Central memory CD8-positive, alpha-beta T cell (primary cell): Measurements from ENCODE around the gene NUDT21.
"Not testable (repeated sequence)": the region's sequence is repeated elsewhere in the genome, so short reads cannot be mapped to it uniquely, and the experiment has no call there.

Experiments
- ATAC-seq: fragments of 150-1000 bp; cut with Tn5 transposase; replicated peaks from 2 replicates; pipeline ENCODE4 v1.10.0; 2022; ENCODE audit warnings: mild to moderate bottlenecking, moderate FRiP score, moderate number of reproducible peaks; ENCODE audit not compliant: poor library complexity, severe bottlenecking; ENCODE audit errors: extremely low read depth
- DNase-seq, 2 donors: peaks; one replicate each; pipeline ENCODE4 v3.0.0; 2021; ENCODE audit warnings: low spot score in 2 of 2
- H3K27ac Mint-ChIP-seq: one replicate; pipeline ENCODE4 v1.8.0; 2022; ENCODE audit warnings: low read depth, mild to moderate bottlenecking, moderate library complexity, mixed read lengths
- H3K27me3 Mint-ChIP-seq: one replicate; pipeline ENCODE4 v1.8.0; 2022; ENCODE audit warnings: mixed read lengths
- H3K36me3 Mint-ChIP-seq: one replicate; pipeline ENCODE4 v1.8.0; 2022; ENCODE audit warnings: mild to moderate bottlenecking, moderate library complexity, mixed read lengths; ENCODE audit not compliant: insufficient read depth
- H3K4me1 Mint-ChIP-seq: one replicate; pipeline ENCODE4 v1.8.0; 2022; ENCODE audit warnings: mixed read lengths
- H3K4me3 Mint-ChIP-seq: one replicate; pipeline ENCODE4 v1.8.0; 2022; ENCODE audit warnings: mild to moderate bottlenecking, moderate library complexity, mixed read lengths
- H3K9me3 Mint-ChIP-seq: one replicate; pipeline ENCODE4 v1.8.0; 2022; ENCODE audit warnings: mixed read lengths

The NUDT21 gene

GRCh38 chr16:56450986-56451752, at the start of gene NUDT21, which contains the start of gene OGFOD1:
Gene NUDT21, minus strand, starts transcription at chr16:56451332. Its CDS starts 130 bp downstream, at chr16:56451202.
Gene OGFOD1, plus strand, starts transcription at chr16:56451554. Its CDS starts 59 bp downstream, at chr16:56451613.
- H3K27ac Mint-ChIP-seq, result peak within 1 kb of the TSS; percentile 95
- DNase-seq, result peak; percentile 74 to 88
- H3K4me3 Mint-ChIP-seq, result peak within 1 kb of the TSS; percentile 92
- H3K27me3 Mint-ChIP-seq, result no peaks in the 10 kb centered on the region
- H3K9me3 Mint-ChIP-seq, result no peaks in the 10 kb centered on the region
- ATAC-seq, result peak; percentile 98
- peaks cover 49% of the 10 kb centered on the region for H3K36me3 Mint-ChIP-seq
- H3K4me1 Mint-ChIP-seq, result peaks cover 55% of the 10 kb centered on the region

- Mint-ChIP-seq H3K36me3 (peaks cover 42% of the 10 kb centered on the region), H3K9me3 (no peaks in the 10 kb centered on the region), H3K4me1 (no peaks in the 10 kb centered on the region), H3K27me3 (no peaks in the 10 kb centered on the region), H3K27ac (no peak overlapping the region), H3K4me3 (no peak overlapping the region)
- DNase-seq (no peak), ATAC-seq (no peak)
These were observed 42.7 kb upstream of the NUDT21 start for GRCh38 chr16:56493815-56494214.

GRCh38 chr16:56493126-56493525, 42.0 kb upstream of the NUDT21 start:
- no peak overlapping the region for H3K4me3 Mint-ChIP-seq
- ATAC-seq (no peak), DNase-seq (no peak)
- peaks cover 36% of the 10 kb centered on the region for H3K36me3 Mint-ChIP-seq
- no peak overlapping the region for H3K27ac Mint-ChIP-seq
- H3K9me3 Mint-ChIP-seq, result no peaks in the 10 kb centered on the region
- no peaks in the 10 kb centered on the region for H3K27me3 Mint-ChIP-seq
- H3K4me1 Mint-ChIP-seq, result no peaks in the 10 kb centered on the region

GRCh38 chr16:56491657-56492261, 40.6 kb upstream of the NUDT21 start:
- ATAC-seq, result no peak
- Mint-ChIP-seq H3K27me3 (no peaks in the 10 kb centered on the region), H3K36me3 (peaks cover 28% of the 10 kb centered on the region), H3K4me1 (no peaks in the 10 kb centered on the region), H3K4me3 (no peak overlapping the region), H3K27ac (no peak overlapping the region), H3K9me3 (no peaks in the 10 kb centered on the region)
- no peak for DNase-seq

GRCh38 chr16:56488868-56489267, 37.7 kb upstream of the NUDT21 start:
- DNase-seq, H3K4me1 Mint-ChIP-seq, H3K27ac Mint-ChIP-seq, H3K4me3 Mint-ChIP-seq, ATAC-seq, H3K9me3 Mint-ChIP-seq, H3K27me3 Mint-ChIP-seq: not testable (repeated sequence)
- H3K36me3 Mint-ChIP-seq, result peaks cover 20% of the 10 kb centered on the region

- DNase-seq (no peak), ATAC-seq (no peak)
- Mint-ChIP-seq H3K27me3 (no peaks in the 10 kb centered on the region), H3K27ac (no peak overlapping the region), H3K4me3 (no peak overlapping the region), H3K9me3 (no peaks in the 10 kb centered on the region), H3K36me3 (peaks cover 22% of the 10 kb centered on the region), H3K4me1 (no peaks in the 10 kb centered on the region)
These were observed 36.9 kb upstream of the NUDT21 start for GRCh38 chr16:56488035-56488434.

GRCh38 chr16:56483394-56483793, 32.3 kb upstream of the NUDT21 start:
- Mint-ChIP-seq H3K4me3 (no peak overlapping the region), H3K27ac (no peak overlapping the region), H3K4me1 (no peaks in the 10 kb centered on the region), H3K36me3 (peaks cover 22% of the 10 kb centered on the region), H3K27me3 (no peaks in the 10 kb centered on the region), H3K9me3 (no peaks in the 10 kb centered on the region)
- ATAC-seq (no peak), DNase-seq (no peak)

GRCh38 chr16:56482683-56483236, 31.6 kb upstream of the NUDT21 start:
- DNase-seq (no peak), ATAC-seq (no peak)
- H3K27ac Mint-ChIP-seq, result no peak overlapping the region
- no peak overlapping the region for H3K4me3 Mint-ChIP-seq
- peaks cover 20% of the 10 kb centered on the region for H3K36me3 Mint-ChIP-seq
- H3K9me3 Mint-ChIP-seq, result no peaks in the 10 kb centered on the region
- H3K27me3 Mint-ChIP-seq, result no peaks in the 10 kb centered on the region
- H3K4me1 Mint-ChIP-seq, result no peaks in the 10 kb centered on the region

- Mint-ChIP-seq H3K9me3 (no peaks in the 10 kb centered on the region), H3K27ac (no peak overlapping the region), H3K36me3 (peaks cover 28% of the 10 kb centered on the region), H3K4me1 (no peaks in the 10 kb centered on the region), H3K27me3 (no peaks in the 10 kb centered on the region), H3K4me3 (no peak overlapping the region)
- no peak for ATAC-seq
- DNase-seq, result no peak
These were observed 30.5 kb upstream of the NUDT21 start for GRCh38 chr16:56481468-56482122.

- Mint-ChIP-seq H3K4me1 (no peaks in the 10 kb centered on the region), H3K36me3 (peaks cover 34% of the 10 kb centered on the region), H3K9me3 (no peaks in the 10 kb centered on the region), H3K4me3 (no peak overlapping the region), H3K27ac (no peak overlapping the region), H3K27me3 (no peaks in the 10 kb centered on the region)
- ATAC-seq (no peak), DNase-seq (no peak)
These were observed 29.8 kb upstream of the NUDT21 start for GRCh38 chr16:56480776-56481467.

GRCh38 chr16:56479469-56479868, 28.3 kb upstream of the NUDT21 start:
- Mint-ChIP-seq H3K36me3 (peaks cover 46% of the 10 kb centered on the region), H3K4me3 (no peak overlapping the region), H3K27ac (peak overlapping the region; percentile 15), H3K9me3 (no peaks in the 10 kb centered on the region), H3K4me1 (no peaks in the 10 kb centered on the region), H3K27me3 (no peaks in the 10 kb centered on the region)
- no peak for DNase-seq
- no peak for ATAC-seq

GRCh38 chr16:56478281-56479049, 27.3 kb upstream of the NUDT21 start:
- no peaks in the 10 kb centered on the region for H3K4me1 Mint-ChIP-seq

More at GRCh38 chr16:56478281-56479049, 27.3 kb upstream of the NUDT21 start:
- Mint-ChIP-seq H3K9me3 (no peaks in the 10 kb centered on the region), H3K27ac (no peak overlapping the region), H3K27me3 (no peaks in the 10 kb centered on the region), H3K36me3 (peaks cover 49% of the 10 kb centered on the region), H3K4me3 (no peak overlapping the region)
- DNase-seq (no peak), ATAC-seq (no peak)
